ENCODE data around the gene DOK4.

Gene DOK4

DNA sequence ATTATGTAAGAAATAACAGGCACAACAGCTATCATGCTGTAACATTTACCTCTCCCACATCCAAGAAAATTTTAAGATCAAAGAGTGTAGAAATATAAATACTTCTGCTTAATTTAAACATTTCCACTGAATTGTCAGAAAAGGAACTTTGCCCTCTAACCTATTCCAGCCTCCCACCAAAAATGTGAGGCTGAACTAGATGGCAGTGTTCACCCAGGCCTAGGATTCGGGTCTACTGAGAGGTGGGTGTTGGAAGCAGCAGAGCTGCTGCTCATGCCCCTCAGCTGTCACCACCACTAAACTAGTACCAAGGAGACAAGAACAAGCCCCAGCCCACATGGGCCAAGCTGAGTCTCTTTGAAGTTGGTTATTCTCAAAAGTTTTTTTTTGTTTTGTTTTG lies 50.5 kb downstream of the DOK4 start:
- no peaks in the 10 kb centered on the region for H3K27me3 ChIP-seq (ENCODE audit: insufficient read depth, poor library complexity, severe bottlenecking)
- TF ChIP-seq REST (IDR thresholded peaks at IDR 0.05; ENCODE audit: insufficient replicate concordance, low read depth): no peak
- no peak for TF ChIP-seq SPI1 (IDR thresholded peaks at IDR 0.05; ENCODE audit: borderline replicate concordance, low read depth)
- TF ChIP-seq, protein P1, sequence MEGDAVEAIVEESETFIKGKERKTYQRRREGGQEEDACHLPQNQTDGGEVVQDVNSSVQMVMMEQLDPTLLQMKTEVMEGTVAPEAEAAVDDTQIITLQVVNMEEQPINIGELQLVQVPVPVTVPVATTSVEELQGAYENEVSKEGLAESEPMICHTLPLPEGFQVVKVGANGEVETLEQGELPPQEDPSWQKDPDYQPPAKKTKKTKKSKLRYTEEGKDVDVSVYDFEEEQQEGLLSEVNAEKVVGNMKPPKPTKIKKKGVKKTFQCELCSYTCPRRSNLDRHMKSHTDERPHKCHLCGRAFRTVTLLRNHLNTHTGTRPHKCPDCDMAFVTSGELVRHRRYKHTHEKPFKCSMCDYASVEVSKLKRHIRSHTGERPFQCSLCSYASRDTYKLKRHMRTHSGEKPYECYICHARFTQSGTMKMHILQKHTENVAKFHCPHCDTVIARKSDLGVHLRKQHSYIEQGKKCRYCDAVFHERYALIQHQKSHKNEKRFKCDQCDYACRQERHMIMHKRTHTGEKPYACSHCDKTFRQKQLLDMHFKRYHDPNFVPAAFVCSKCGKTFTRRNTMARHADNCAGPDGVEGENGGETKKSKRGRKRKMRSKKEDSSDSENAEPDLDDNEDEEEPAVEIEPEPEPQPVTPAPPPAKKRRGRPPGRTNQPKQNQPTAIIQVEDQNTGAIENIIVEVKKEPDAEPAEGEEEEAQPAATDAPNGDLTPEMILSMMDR (IDR thresholded peaks at IDR 0.05; ENCODE audit: insufficient read depth, low read length): no peak
- no peak overlapping the region for H3K27ac ChIP-seq (replicated peaks)

DNA sequence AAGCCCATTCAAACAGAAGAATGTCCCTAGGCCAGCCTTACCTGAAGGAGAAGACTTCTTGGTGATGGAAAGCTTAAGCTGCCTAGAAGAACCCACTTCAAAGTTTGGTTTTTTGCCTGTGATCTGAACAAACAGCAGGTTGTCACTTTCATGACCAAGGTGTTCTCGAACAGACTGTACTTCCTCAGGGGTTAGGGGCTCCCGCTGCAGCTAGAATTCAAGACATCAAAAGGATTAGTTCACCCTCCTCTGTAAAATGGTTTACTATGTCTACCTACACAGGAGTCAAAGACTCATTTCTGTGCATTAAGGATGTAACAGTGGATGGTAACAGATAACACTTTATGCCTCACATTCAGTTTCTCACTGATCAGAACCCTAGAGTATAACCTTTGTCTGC lies 52.3 kb downstream of the DOK4 start:
- no peak for DNase-seq (ENCODE audit: low read depth in 1 of 2, low spot score in 1 of 2)

More for the DNA sequence above, 50.5 kb downstream of the DOK4 start:
- no peak for DNase-seq (ENCODE audit: low read depth in 1 of 2, low spot score in 1 of 2)
- no peak overlapping the region for H3K4me3 ChIP-seq (replicated peaks; ENCODE audit: insufficient read depth, low read length)

GRCh38 chr16:57432989-57433388 lies 53.3 kb downstream of the DOK4 start:
- no peaks in the 10 kb centered on the region for H3K27me3 ChIP-seq (ENCODE audit: insufficient read depth, poor library complexity, severe bottlenecking)
- DNase-seq (ENCODE audit: low read depth in 1 of 2, low spot score in 1 of 2): no peak
- no peak overlapping the region for H3K27ac ChIP-seq (replicated peaks)
- no peak overlapping the region for H3K4me3 ChIP-seq (replicated peaks; ENCODE audit: insufficient read depth, low read length)
- TF ChIP-seq POLR2AphosphoS5 (IDR thresholded peaks at IDR 0.05; ENCODE audit: low read depth) (no peak), GABPA (IDR thresholded peaks at IDR 0.05; ENCODE audit: low read depth) (no peak), SPI1 (IDR thresholded peaks at IDR 0.05; ENCODE audit: borderline replicate concordance, low read depth) (no peak), REST (IDR thresholded peaks at IDR 0.05; ENCODE audit: insufficient replicate concordance, low read depth) (no peak)
- TF ChIP-seq, protein P1 (IDR thresholded peaks at IDR 0.05; ENCODE audit: insufficient read depth, low read length): no peak

More for the DNA sequence above, 52.3 kb downstream of the DOK4 start:
- H3K4me3 ChIP-seq (replicated peaks; ENCODE audit: insufficient read depth, low read length): no peak overlapping the region
- TF ChIP-seq GABPA (IDR thresholded peaks at IDR 0.05; ENCODE audit: low read depth) (no peak), SPI1 (IDR thresholded peaks at IDR 0.05; ENCODE audit: borderline replicate concordance, low read depth) (no peak), REST (IDR thresholded peaks at IDR 0.05; ENCODE audit: insufficient replicate concordance, low read depth) (no peak), POLR2AphosphoS5 (IDR thresholded peaks at IDR 0.05; ENCODE audit: low read depth) (no peak)
- TF ChIP-seq, protein P1 (IDR thresholded peaks at IDR 0.05; ENCODE audit: insufficient read depth, low read length): no peak
- no peak overlapping the region for H3K27ac ChIP-seq (replicated peaks)
- no peaks in the 10 kb centered on the region for H3K27me3 ChIP-seq (ENCODE audit: insufficient read depth, poor library complexity, severe bottlenecking)
